DOHH2 (cell line): ENCODE data around the gene AIFM1.

ENCODE experiments used
- H3F3A ChIP-seq: fragments of 200-600 bp; sonication (generic), shearing (Covaris generic); 2 replicates; pipeline ENCODE4 v1.6.0; 2016; ENCODE audit warnings: antibody characterized with exemption, mild to moderate bottlenecking; ENCODE audit not compliant: control insufficient read depth, insufficient read depth
- H3K27ac ChIP-seq: fragments of 200-600 bp; sonication (generic); 2 replicates; pipeline ENCODE4 v1.5.1; 2014; ENCODE audit warnings: low read depth, mild to moderate bottlenecking, low read length, moderate library complexity
- H3K27me3 ChIP-seq: fragments of 200-600 bp; sonication (generic); 2 replicates; pipeline ENCODE4 v1.6.1; 2014; ENCODE audit warnings: mild to moderate bottlenecking, low read length, mixed read lengths; ENCODE audit not compliant: control insufficient read depth
- H3K36me3 ChIP-seq: fragments of 200-600 bp; sonication (generic); 2 replicates; pipeline ENCODE4 v1.6.1; 2014; ENCODE audit warnings: mild to moderate bottlenecking, low read length, moderate library complexity, mixed read lengths; ENCODE audit not compliant: control insufficient read depth
- H3K4me1 ChIP-seq: fragments of 200-600 bp; sonication (generic); 2 replicates; pipeline ENCODE4 v1.6.1; 2014; ENCODE audit warnings: mild to moderate bottlenecking, low read length, mixed read lengths; ENCODE audit not compliant: control insufficient read depth
- H3K4me2 ChIP-seq: fragments of 200-600 bp; sonication (generic); 2 replicates; pipeline ENCODE4 v1.6.0; 2014; ENCODE audit warnings: mild to moderate bottlenecking, low read length, moderate library complexity
- H3K4me3 ChIP-seq: fragments of 200-600 bp; sonication (generic); 2 replicates; pipeline ENCODE4 v1.5.1; 2014; ENCODE audit warnings: mild to moderate bottlenecking, low read length, mixed read lengths
- H3K79me2 ChIP-seq: fragments of 200-600 bp; sonication (generic); 2 replicates; pipeline ENCODE4 v1.6.1; 2014; ENCODE audit warnings: mild to moderate bottlenecking, low read length, mixed read lengths; ENCODE audit not compliant: control insufficient read depth
- H3K9me2 ChIP-seq: fragments of 200-600 bp; sonication (generic); replicated peaks from 2 replicates; pipeline ENCODE4 v1.6.1; 2014; ENCODE audit warnings: mild to moderate bottlenecking, low read length, mixed read lengths; ENCODE audit not compliant: control insufficient read depth
- H3K9me3 ChIP-seq: fragments of 200-600 bp; sonication (generic); 2 replicates; pipeline ENCODE4 v1.6.1; 2014; ENCODE audit warnings: antibody characterized with exemption, low read length, mixed read lengths; ENCODE audit not compliant: control insufficient read depth, insufficient read depth
- H4K20me1 ChIP-seq: fragments of 200-600 bp; sonication (generic); 2 replicates; pipeline ENCODE4 v1.6.0; 2014; ENCODE audit warnings: low read depth, mild to moderate bottlenecking, antibody characterized with exemption, low read length, moderate library complexity; ENCODE audit not compliant: control insufficient read depth, insufficient read depth
- EZH2phosphoT487 ChIP-seq: fragments of 200-600 bp; sonication (generic); IDR thresholded peaks from 2 replicates; pipeline ENCODE4 v1.6.1; 2017; ENCODE audit warnings: borderline replicate concordance, mild to moderate bottlenecking, antibody characterized with exemption, low read length, moderate library complexity, mixed read lengths
- TF ChIP-seq, protein P1 (sequence below): fragments of 200-600 bp; sonication (generic); IDR thresholded peaks from one replicate; pipeline ENCODE4 v1.5.1; 2014; ENCODE audit warnings: antibody characterized with exemption, mild to moderate bottlenecking, low read depth, low read length; ENCODE audit not compliant: poor library complexity, severe bottlenecking

The AIFM1 gene

DNA sequence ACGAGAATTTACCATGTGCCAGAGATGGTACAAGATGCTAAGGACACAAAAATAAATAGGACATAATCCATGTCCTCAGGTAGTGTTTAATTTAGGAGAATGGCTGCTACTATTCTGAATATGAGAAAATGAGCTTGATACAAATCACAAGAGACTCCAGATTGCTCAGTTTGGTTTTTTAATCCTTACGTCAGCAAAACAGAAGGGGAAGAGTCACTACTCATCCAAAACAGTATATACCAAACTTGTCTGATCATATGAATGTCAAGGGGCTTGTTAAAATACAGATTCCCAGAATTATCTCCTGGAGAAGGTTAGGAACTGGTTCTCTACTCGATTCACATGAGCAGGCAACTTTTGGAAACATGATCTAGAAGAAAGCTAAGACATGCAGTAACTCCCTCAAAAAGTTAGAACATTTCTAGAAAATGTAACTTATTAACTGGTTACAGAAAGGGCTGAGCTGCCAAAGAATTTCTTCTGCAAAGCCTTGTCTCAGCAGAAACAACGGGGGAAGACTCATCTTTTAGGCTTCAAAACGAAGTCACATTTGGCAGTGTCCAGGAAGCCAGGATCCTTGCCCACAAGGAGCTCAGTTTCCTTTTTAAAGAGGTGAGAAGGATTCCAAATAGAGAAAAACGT is 3.4 kb downstream of the AIFM1 start:
- H3K36me3 ChIP-seq, result no peaks in the 10 kb centered on the region
- no peaks in the 10 kb centered on the region for H3K9me3 ChIP-seq
- no peaks in the 10 kb centered on the region for H4K20me1 ChIP-seq
- H3K79me2 ChIP-seq, result peaks cover 71% of the 10 kb centered on the region
- H3K4me3 ChIP-seq, result no peak overlapping the region
- no peaks in the 10 kb centered on the region for H3F3A ChIP-seq
- no peaks in the 10 kb centered on the region for H3K9me2 ChIP-seq
- no peak overlapping the region for H3K4me2 ChIP-seq
- H3K27me3 ChIP-seq, result no peaks in the 10 kb centered on the region
- H3K4me1 ChIP-seq, result peaks cover 16% of the 10 kb centered on the region
- TF ChIP-seq, protein P1, sequence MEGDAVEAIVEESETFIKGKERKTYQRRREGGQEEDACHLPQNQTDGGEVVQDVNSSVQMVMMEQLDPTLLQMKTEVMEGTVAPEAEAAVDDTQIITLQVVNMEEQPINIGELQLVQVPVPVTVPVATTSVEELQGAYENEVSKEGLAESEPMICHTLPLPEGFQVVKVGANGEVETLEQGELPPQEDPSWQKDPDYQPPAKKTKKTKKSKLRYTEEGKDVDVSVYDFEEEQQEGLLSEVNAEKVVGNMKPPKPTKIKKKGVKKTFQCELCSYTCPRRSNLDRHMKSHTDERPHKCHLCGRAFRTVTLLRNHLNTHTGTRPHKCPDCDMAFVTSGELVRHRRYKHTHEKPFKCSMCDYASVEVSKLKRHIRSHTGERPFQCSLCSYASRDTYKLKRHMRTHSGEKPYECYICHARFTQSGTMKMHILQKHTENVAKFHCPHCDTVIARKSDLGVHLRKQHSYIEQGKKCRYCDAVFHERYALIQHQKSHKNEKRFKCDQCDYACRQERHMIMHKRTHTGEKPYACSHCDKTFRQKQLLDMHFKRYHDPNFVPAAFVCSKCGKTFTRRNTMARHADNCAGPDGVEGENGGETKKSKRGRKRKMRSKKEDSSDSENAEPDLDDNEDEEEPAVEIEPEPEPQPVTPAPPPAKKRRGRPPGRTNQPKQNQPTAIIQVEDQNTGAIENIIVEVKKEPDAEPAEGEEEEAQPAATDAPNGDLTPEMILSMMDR, result no peak
- TF ChIP-seq EZH2phosphoT487, result no peak
- H3K27ac ChIP-seq, result no peak overlapping the region

DNA sequence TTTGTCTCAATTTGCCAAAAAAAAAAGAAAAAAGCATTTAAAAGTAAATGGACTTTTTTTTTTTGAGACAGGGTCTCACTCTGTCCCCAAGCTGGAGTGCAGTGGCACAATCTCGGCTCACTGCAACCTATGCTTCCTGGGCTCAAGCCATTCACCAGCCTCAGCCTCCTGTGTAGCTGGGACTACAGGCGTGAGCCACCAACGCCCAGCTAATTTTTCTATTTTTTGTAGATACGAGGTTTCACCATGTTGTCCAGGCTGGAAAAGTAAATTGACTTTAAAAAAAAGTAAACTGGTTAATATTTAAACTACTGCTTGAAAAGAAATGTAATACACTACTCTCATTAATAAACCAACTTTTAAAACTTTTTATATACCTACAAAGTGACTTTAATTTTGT is 5.9 kb downstream of the AIFM1 start:
- Histone ChIP-seq H3K4me2 (no peak overlapping the region), H4K20me1 (no peaks in the 10 kb centered on the region), H3K9me2 (no peaks in the 10 kb centered on the region), H3K4me3 (no peak overlapping the region), H3F3A (no peaks in the 10 kb centered on the region), H3K9me3 (no peaks in the 10 kb centered on the region), H3K27ac (no peak overlapping the region), H3K27me3 (no peaks in the 10 kb centered on the region), H3K36me3 (peaks cover 5% of the 10 kb centered on the region), H3K79me2 (peaks cover 56% of the 10 kb centered on the region), H3K4me1 (peaks cover 13% of the 10 kb centered on the region)
- TF ChIP-seq, protein P1, result no peak
- TF ChIP-seq EZH2phosphoT487, result no peak

GRCh38 chrX:130158311-130158710 is 7.3 kb downstream of the AIFM1 start:
- TF ChIP-seq, protein P1, result no peak
- TF ChIP-seq EZH2phosphoT487, result no peak
- H3K27me3 ChIP-seq, result no peaks in the 10 kb centered on the region
- H3F3A ChIP-seq, result no peaks in the 10 kb centered on the region
- H3K36me3 ChIP-seq, result peaks cover 9% of the 10 kb centered on the region
- H3K9me2 ChIP-seq, result no peaks in the 10 kb centered on the region
- H3K4me3 ChIP-seq, result no peak overlapping the region
- peaks cover 42% of the 10 kb centered on the region for H3K79me2 ChIP-seq
- no peaks in the 10 kb centered on the region for H4K20me1 ChIP-seq
- no peaks in the 10 kb centered on the region for H3K9me3 ChIP-seq
- H3K4me1 ChIP-seq, result 0 out of 2 replicates have a peak, but pooled peaks cover 1% of the 10 kb centered on the region
- no peak overlapping the region for H3K27ac ChIP-seq
- H3K4me2 ChIP-seq, result no peak overlapping the region
